Activated CD4-positive, alpha-beta memory T cell treated with anti-CD3 and anti-CD28 coated beads for 36 hours (primary cell): Measurements from ENCODE around the gene CHST8. TPM values are rescaled to one million over a fixed set of nuclear protein-coding genes. Genes with fewer than 3 reads are reported as not detected.
A peak's percentile ranks its signal among the peaks of the same experiment; 100 is the strongest.

ENCODE experiments used
- CTCF ChIA-PET: fragments of 350-600 bp; sonication (Branson Sonifier 250); formaldehyde crosslinking; loops from one replicate; lab custom pipeline; 2021; ENCODE audit warnings: antibody characterized with exemption, inconsistent platforms; lab: Charles Lee
- POLR2A ChIA-PET: fragments of 350-600 bp; sonication (Branson Sonifier 250); formaldehyde crosslinking; loops from one replicate; lab custom pipeline; 2021; ENCODE audit warnings: antibody characterized with exemption; lab: Charles Lee
- DNase-seq: peaks from one replicate; pipeline ENCODE4 v3.0.0-alpha.2; 2020
- H3K27ac Mint-ChIP-seq: one replicate; pipeline ENCODE4 v1.8.0; 2021; ENCODE audit warnings: mixed read lengths
- H3K27me3 Mint-ChIP-seq: one replicate; pipeline ENCODE4 v1.8.0; 2021; ENCODE audit warnings: mixed read lengths
- H3K36me3 Mint-ChIP-seq: one replicate; pipeline ENCODE4 v1.8.0; 2021; ENCODE audit warnings: mixed read lengths
- H3K4me1 Mint-ChIP-seq: one replicate; pipeline ENCODE4 v1.8.0; 2021; ENCODE audit warnings: low read depth, mixed read lengths
- H3K4me3 Mint-ChIP-seq: one replicate; pipeline ENCODE4 v1.8.0; 2021; ENCODE audit warnings: mild to moderate bottlenecking, mixed read lengths
- H3K9me3 Mint-ChIP-seq: one replicate; pipeline ENCODE4 v1.8.0; 2021; ENCODE audit warnings: mixed read lengths
- intact Hi-C: fragments of 100-400 bp; cut with micrococcal nuclease; formaldehyde crosslinking; loops from one replicate; pipeline ENCODE4 v1.15.1; 2023
- total RNA-seq, 2 experiments: library from RNA; stranded (reverse); gene quantifications; one replicate each; pipeline ENCODE4 v1.2.3, GENCODE V29; 2021

CHST8 gene
- total RNA-seq, 2 experiments from 2014 or later, result not detected

GRCh38 chr19:33763633-33764371, 142.0 kb downstream of the CHST8 start:
- peaks cover 9% of the 10 kb centered on the region for H3K27me3 Mint-ChIP-seq

DNA sequence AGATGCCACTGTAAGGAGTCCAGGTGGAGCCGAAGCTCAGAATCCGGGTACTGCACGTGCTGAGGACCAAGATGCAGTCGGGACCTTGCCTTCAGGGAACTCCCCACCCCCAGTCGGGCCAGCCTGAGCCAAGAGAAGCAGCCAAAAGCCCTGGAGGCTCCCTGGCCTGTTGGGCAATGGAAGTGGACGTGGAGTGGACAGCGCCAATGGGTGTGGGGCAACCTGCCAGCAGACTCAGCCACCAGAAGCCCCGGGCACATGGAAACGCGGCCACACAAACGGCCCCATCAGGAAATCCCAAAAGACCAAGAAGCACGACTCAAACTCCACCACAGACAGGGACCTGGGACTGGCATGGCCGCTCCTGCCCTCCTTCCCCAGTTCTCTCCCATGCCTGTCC, 144.9 kb downstream of the CHST8 start:
- CTCF ChIA-PET, result interaction anchor here (2.9 kb wide), 1 partner anchor 11 kb away, joined by 17 read pairs; no protein-coding TSS in a partner anchor
- H3K27ac Mint-ChIP-seq, result no peak overlapping the region

More at GRCh38 chr19:33763633-33764371, 142.0 kb downstream of the CHST8 start:
- Mint-ChIP-seq H3K4me1 (no peaks in the 10 kb centered on the region), H3K36me3 (no peaks in the 10 kb centered on the region), H3K4me3 (no peak overlapping the region), H3K9me3 (no peaks in the 10 kb centered on the region), H3K27ac (no peak overlapping the region)
- CTCF ChIA-PET, result interaction anchor here (2.7 kb wide), 1 partner anchor 14 kb away, joined by 7 read pairs; no protein-coding TSS in a partner anchor
- POLR2A ChIA-PET, result no interaction called here
- intact Hi-C loops, result no loop called here
- DNase-seq, result no peak

GRCh38 chr19:33767898-33768413, 146.2 kb downstream of the CHST8 start:
- no peaks in the 10 kb centered on the region for H3K36me3 Mint-ChIP-seq
- ChIA-PET POLR2A (no interaction called here), CTCF (interaction anchor here (2.9 to 5.5 kb wide), 3 partner anchors 10 to 353 kb away, joined by 17 to 67 read pairs (median 34); no protein-coding TSS in a partner anchor)
- H3K27ac Mint-ChIP-seq, result no peak overlapping the region
- intact Hi-C loops, result no loop called here
- H3K4me3 Mint-ChIP-seq, result no peak overlapping the region
- DNase-seq, result peak; percentile 37
- H3K9me3 Mint-ChIP-seq, result no peaks in the 10 kb centered on the region
- H3K4me1 Mint-ChIP-seq, result no peaks in the 10 kb centered on the region
- peaks cover 19% of the 10 kb centered on the region for H3K27me3 Mint-ChIP-seq

More for the DNA sequence above, 144.9 kb downstream of the CHST8 start:
- no peak for DNase-seq
- POLR2A ChIA-PET, result no interaction called here
- Mint-ChIP-seq H3K36me3 (no peaks in the 10 kb centered on the region), H3K9me3 (no peaks in the 10 kb centered on the region), H3K27me3 (peaks cover 19% of the 10 kb centered on the region), H3K4me3 (no peak overlapping the region), H3K4me1 (no peaks in the 10 kb centered on the region)
- intact Hi-C loops, result no loop called here

- Mint-ChIP-seq H3K27me3 (peaks cover 19% of the 10 kb centered on the region), H3K36me3 (no peaks in the 10 kb centered on the region), H3K4me3 (no peak overlapping the region), H3K4me1 (no peaks in the 10 kb centered on the region), H3K9me3 (no peaks in the 10 kb centered on the region), H3K27ac (no peak overlapping the region)
- POLR2A ChIA-PET, result no interaction called here
- intact Hi-C loops, result no loop called here
- no peak for DNase-seq
- CTCF ChIA-PET, result interaction anchor here (0.6 to 5.5 kb wide), 8 partner anchors 9 to 503 kb away, joined by 3 to 67 read pairs (median 3); no protein-coding TSS in a partner anchor
Observed at GRCh38 chr19:33769208-33769607, 147.5 kb downstream of the CHST8 start.

DNA sequence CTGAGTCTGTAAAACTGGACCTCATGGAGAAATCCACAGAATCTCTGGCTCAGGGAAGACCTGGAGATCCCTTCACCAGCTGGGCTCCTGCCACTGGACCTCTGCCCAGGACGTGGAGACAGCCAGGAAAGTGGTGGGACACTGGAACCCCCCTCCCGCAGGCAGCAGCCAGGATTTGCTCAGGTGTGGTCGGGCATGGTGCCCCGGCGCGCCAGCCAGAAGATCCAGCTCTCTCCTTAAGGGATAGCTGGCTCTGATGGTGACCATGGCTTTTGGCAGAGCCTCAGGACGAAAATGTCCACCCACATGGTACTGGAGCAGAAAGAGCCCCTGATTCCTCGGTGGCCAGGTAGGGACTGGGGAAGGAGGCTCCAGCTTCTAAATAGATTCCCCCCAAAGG, 148.4 kb downstream of the CHST8 start:
- CTCF ChIA-PET, result interaction anchor here (0.8 to 5.5 kb wide), 8 partner anchors 15 to 355 kb away, joined by 3 to 67 read pairs (median 3); no protein-coding TSS in a partner anchor
- Mint-ChIP-seq H3K4me1 (no peaks in the 10 kb centered on the region), H3K27ac (no peak overlapping the region), H3K9me3 (no peaks in the 10 kb centered on the region), H3K27me3 (peaks cover 17% of the 10 kb centered on the region), H3K36me3 (no peaks in the 10 kb centered on the region), H3K4me3 (no peak overlapping the region)
- DNase-seq, result no peak
- intact Hi-C loops, result loop anchor here (5.0 kb wide), 1 partner anchor 533 kb away; no protein-coding TSS in a partner anchor
- POLR2A ChIA-PET, result no interaction called here

- Mint-ChIP-seq H3K4me1 (no peaks in the 10 kb centered on the region), H3K9me3 (no peaks in the 10 kb centered on the region), H3K36me3 (no peaks in the 10 kb centered on the region), H3K27ac (no peak overlapping the region), H3K27me3 (peaks cover 16% of the 10 kb centered on the region), H3K4me3 (no peak overlapping the region)
- DNase-seq, result peak; percentile 78
- POLR2A ChIA-PET, result no interaction called here
- intact Hi-C loops, result loop anchor here (1.0 to 5.0 kb wide), 4 partner anchors 340 to 534 kb away; no protein-coding TSS in a partner anchor
- CTCF ChIA-PET, result interaction anchor here (0.6 to 5.5 kb wide), 7 partner anchors 236 to 356 kb away, joined by 3 to 67 read pairs (median 4); no protein-coding TSS in a partner anchor
Observed at GRCh38 chr19:33771384-33772101, 149.8 kb downstream of the CHST8 start.

DNA sequence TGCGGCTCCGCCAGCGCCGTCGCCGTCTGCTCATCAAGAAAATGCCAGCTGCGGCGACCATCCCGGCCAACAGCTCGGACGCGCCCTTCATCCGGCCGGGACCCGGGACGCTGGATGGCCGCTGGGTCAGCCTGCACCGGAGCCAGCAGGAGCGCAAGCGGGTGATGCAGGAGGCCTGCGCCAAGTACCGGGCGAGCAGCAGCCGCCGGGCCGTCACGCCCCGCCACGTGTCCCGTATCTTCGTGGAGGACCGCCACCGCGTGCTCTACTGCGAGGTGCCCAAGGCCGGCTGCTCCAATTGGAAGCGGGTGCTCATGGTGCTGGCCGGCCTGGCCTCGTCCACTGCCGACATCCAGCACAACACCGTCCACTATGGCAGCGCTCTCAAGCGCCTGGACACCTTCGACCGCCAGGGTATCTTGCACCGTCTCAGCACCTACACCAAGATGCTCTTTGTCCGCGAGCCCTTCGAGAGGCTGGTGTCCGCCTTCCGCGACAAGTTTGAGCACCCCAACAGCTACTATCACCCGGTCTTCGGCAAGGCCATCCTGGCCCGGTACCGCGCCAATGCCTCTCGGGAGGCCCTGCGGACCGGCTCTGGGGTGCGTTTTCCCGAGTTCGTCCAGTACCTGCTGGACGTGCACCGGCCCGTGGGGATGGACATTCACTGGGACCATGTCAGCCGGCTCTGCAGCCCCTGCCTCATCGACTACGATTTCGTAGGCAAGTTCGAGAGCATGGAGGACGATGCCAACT, 150.5 kb downstream of the CHST8 start:
- Mint-ChIP-seq H3K36me3 (no peaks in the 10 kb centered on the region), H3K9me3 (no peaks in the 10 kb centered on the region), H3K27ac (no peak overlapping the region), H3K4me3 (no peak overlapping the region), H3K27me3 (peaks cover 16% of the 10 kb centered on the region), H3K4me1 (no peaks in the 10 kb centered on the region)
- POLR2A ChIA-PET, result no interaction called here
- no peak for DNase-seq
- intact Hi-C loops, result loop anchor here (5.0 kb wide), 1 partner anchor 535 kb away; no protein-coding TSS in a partner anchor
- CTCF ChIA-PET, result interaction anchor here (5.1 to 5.5 kb wide), 2 partner anchors 342 to 357 kb away, joined by 34 to 67 read pairs; no protein-coding TSS in a partner anchor

- ChIA-PET POLR2A (no interaction called here), CTCF (interaction anchor here (0.6 to 1.3 kb wide), 2 partner anchors 341 to 342 kb away, joined by 4 to 5 read pairs; no protein-coding TSS in a partner anchor)
- no peaks in the 10 kb centered on the region for H3K36me3 Mint-ChIP-seq
- intact Hi-C loops, result loop anchor here (5.0 kb wide), 1 partner anchor 536 kb away; no protein-coding TSS in a partner anchor
- H3K9me3 Mint-ChIP-seq, result no peaks in the 10 kb centered on the region
- H3K4me1 Mint-ChIP-seq, result no peaks in the 10 kb centered on the region
- H3K27ac Mint-ChIP-seq, result no peak overlapping the region
- H3K4me3 Mint-ChIP-seq, result no peak overlapping the region
- peaks cover 12% of the 10 kb centered on the region for H3K27me3 Mint-ChIP-seq
- no peak for DNase-seq
Observed at GRCh38 chr19:33772858-33773180, 151.1 kb downstream of the CHST8 start.

DNA sequence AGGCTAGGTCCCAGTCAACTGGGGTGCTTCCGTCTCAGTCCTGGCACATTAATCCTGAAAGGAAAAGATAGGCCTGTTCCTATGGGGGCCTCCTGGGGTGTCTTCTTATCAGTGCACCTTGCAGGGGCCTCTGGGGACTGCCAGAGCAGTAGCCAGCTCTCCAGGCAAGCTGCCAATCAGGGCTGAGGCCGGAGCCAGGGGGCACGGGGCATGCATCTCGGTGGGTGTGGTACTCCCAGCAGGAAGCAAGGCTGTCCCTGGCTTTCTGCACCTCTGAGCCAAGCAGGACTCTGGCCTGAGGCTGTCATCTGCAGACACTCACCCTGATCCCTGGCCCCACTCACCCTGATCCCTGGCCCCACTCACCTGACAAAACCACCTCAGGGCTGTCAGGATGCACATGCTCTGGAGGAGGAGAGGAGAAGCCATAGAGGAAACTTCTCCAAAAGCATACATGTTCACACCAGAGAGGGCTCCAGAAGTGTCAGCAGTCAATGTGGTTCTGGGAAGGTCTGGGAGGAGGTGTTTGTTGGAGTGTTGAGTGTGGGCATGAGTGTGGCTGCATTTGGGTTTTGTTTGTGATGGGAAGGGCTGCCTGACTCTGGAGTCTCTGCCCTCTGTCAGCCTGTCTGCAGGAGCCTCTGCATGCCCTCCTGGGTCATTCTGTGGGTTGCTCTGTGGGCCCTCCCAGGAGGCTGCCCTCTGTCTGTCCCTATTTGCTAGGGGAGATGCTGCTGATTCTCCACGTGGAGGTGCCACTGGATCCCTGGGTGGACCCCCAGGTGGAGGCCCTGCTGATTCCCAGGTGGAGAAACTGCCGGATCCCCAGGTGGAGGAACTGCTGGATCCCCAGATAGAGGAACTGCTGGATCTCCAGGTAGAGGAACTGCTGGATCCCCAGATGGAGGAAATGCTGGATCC, 152.2 kb downstream of the CHST8 start:
- intact Hi-C loops, result loop anchor here (5.0 kb wide), 1 partner anchor 537 kb away; no protein-coding TSS in a partner anchor
- H3K4me1 Mint-ChIP-seq, result peaks cover 3% of the 10 kb centered on the region
- CTCF ChIA-PET, result interaction anchor here (1.3 kb wide), 1 partner anchor 343 kb away, joined by 5 read pairs; no protein-coding TSS in a partner anchor
- no peak overlapping the region for H3K4me3 Mint-ChIP-seq
- no peaks in the 10 kb centered on the region for H3K9me3 Mint-ChIP-seq
- POLR2A ChIA-PET, result no interaction called here
- H3K36me3 Mint-ChIP-seq, result no peaks in the 10 kb centered on the region
- H3K27ac Mint-ChIP-seq, result no peak overlapping the region
- peaks cover 13% of the 10 kb centered on the region for H3K27me3 Mint-ChIP-seq
- no peak for DNase-seq

DNA sequence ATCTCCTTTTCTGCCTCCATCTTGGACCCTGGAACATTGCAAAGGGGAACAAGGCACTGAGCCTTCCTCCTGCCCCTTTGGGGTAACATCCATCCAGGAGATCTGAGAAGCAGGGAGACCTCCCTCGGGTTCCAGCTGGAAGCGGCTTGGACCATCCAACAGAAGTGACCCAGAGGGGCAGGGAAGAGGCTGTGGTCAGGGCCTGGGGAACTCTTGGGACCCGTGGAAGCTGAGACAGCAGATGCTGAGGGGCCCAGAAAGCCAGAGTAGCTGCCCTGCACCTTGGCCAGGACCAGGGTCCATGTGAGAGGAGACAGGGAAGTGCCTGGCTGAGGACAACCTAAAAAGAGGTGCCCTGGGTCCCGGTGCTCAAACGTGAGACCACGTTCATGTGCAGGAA, 153.0 kb downstream of the CHST8 start:
- Mint-ChIP-seq H3K27ac (no peak overlapping the region), H3K36me3 (no peaks in the 10 kb centered on the region), H3K27me3 (peaks cover 18% of the 10 kb centered on the region), H3K4me3 (no peak overlapping the region), H3K4me1 (peaks cover 3% of the 10 kb centered on the region), H3K9me3 (no peaks in the 10 kb centered on the region)
- DNase-seq, result no peak
- POLR2A ChIA-PET, result no interaction called here
- intact Hi-C loops, result loop anchor here (5.0 kb wide), 1 partner anchor 537 kb away; no protein-coding TSS in a partner anchor
- CTCF ChIA-PET, result interaction anchor here (1.1 kb wide), 1 partner anchor 20 kb away, joined by 3 read pairs; no protein-coding TSS in a partner anchor
